Midbrain (tissue), 1 donor: ENCODE measurements around the gene COMMD3.
A peak's percentile ranks its signal among the peaks of the same experiment; 100 is the strongest.

ENCODE experiments used
- DNase-seq: peaks from one replicate; lab custom pipeline; 2025; lab: John Stamatoyannopoulos, UW

COMMD3 gene

DNA sequence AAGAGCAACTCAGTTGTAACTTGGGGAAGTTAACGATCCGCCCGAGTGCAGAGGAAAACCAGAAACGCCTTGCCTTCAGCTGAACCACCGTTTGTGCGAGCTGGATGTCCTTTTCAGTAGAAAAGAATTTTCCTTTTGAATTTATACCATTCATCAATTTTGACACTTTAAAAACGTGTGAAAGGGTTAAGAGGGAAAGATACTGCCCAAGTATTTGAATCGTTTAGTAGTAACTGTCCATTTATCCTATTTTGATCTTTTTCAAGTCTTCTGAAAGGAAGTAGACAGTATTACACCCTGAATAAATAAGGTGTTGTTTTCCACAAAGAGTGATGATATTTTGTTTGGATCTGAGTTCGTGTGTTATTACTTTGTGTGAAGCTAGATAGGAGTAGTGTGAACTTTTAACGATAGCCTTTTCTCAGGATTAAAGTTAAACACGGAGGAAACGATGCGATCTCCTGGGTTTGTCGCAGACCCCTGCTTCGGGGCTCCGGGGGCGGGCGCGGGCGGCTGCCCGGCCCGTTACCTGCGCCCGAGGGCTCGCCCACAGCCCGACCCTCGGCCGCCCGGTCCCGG lies 3.9 kb downstream of the COMMD3 start:
- no peak for DNase-seq

DNA sequence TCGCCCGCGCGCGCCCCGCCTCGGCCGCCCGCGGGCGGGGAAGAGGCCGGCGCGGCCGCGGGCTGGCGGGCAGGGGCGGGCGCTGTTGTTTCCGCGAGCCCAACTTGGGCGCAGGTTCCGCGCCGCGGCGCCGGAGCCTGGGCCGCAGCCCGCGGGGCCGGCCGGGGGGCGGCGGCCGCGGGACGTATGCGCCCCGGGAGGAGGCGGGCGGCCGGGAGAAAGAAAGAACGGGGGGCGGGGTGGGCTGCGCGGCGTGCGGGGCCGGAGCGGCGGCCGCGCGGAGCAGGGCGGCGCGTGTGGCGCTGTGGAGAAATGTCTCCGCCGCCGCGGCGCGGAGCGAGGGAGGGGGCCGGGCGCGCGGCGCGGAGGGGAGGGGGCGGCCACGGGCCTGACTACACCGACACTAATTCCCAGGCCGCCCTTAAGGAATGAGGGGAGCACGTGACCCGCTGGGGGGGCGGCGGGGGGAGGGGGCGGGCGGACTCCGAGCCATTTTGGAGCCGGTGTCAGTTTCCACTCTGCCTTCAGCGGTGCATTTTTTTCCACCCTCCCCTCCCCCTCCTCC lies 4.5 kb downstream of the COMMD3 start, which contains the start of gene BMI1:
Gene BMI1, plus strand, starts transcription at position 509 of the 565 bp plus-strand sequence. CDS start 5,351 bp downstream, outside the sequence.
- peak; percentile 57 for DNase-seq

GRCh38 chr10:22321156-22321923 lies 5.2 kb downstream of the COMMD3 start:
- DNase-seq = peak; percentile 70

GRCh38 chr10:22321924-22322640 lies 5.9 kb downstream of the COMMD3 start:
- peak; percentile 52 for DNase-seq

DNA sequence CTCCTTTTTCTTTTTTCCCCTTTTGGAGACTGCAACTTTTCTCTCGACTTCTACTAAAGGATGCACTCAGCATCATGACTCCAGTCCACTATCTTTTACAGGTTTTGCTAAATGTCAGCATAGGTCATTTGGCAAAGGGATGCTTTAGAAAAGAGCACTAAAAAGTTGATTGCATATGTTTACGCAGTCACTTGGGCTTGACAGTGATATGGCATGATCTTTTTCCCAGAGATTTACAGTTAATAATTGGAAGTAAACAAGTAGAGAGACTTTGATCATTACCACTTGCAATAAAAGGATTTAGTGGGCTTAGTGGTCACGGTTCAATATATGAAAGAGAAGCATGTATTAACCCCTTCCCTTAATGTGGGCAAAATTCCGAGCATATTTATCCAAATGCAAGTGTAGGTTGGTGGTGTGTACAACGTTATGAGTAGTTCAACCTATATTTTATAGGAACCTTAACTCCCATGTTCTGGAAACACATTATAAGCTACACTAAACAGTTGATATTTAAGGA lies 6.5 kb downstream of the COMMD3 start:
- DNase-seq = no peak

GRCh38 chr10:22323538-22324305 lies 7.5 kb downstream of the COMMD3 start:
- no peak for DNase-seq

- no peak for DNase-seq
These were observed 8.2 kb downstream of the COMMD3 start for GRCh38 chr10:22324413-22324812.

DNA sequence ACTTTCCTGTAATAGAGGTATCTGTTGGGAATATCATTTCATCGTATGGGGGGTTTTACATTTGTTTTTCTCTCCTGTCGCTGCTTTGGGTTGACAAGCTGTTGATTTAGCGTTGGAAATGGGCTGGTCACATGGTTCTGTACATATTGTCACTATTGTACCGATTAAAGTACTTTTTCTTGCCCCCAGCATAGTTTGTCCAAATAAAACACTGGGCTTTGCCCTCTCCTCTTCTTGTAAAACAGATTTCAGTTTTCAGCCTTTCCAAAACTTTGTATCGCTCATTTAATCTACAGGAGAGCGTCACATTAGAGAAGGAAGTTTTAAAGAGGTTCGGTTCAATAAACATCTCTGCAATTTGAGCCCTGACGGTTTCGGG lies 8.7 kb downstream of the COMMD3 start:
- no peak for DNase-seq

GRCh38 chr10:22325272-22326144 lies 9.3 kb downstream of the COMMD3 start:
- peak; percentile 38 for DNase-seq

DNA sequence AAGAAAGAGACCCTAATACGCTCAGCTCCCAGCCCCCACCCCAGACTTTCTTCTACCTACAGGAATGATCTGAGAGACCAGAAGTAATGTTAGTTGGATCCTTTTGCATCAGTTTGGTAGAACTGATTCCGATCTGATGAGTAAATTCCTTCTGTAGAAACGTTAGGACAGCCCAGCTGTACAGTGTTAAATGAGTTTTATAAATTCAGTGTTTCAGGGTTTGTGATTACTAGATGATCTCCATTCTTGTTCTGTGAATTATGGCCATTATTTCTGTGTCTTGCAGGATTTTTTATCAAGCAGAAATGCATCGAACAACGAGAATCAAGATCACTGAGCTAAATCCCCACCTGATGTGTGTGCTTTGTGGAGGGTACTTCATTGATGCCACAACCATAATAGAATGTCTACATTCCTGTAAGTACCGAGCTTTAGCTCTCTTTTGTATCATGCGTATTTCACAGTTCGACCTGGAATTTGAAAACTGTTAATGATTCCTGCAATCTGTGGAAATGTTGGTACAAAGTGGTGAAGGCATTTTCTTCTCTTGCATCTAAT lies 10.0 kb downstream of the COMMD3 start:
- no peak for DNase-seq

DNA sequence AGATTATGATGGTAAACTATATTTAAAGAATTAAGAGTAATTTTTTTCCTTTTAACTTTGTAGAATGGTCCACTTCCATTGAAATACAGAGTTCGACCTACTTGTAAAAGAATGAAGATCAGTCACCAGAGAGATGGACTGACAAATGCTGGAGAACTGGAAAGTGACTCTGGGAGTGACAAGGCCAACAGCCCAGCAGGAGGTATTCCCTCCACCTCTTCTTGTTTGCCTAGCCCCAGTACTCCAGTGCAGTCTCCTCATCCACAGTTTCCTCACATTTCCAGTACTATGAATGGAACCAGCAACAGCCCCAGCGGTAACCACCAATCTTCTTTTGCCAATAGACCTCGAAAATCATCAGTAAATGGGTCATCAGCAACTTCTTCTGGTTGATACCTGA lies 13.0 kb downstream of the COMMD3 start:
- no peak for DNase-seq

- DNase-seq = no peak
These were observed 16.0 kb downstream of the COMMD3 start for GRCh38 chr10:22332116-22332692.

DNA sequence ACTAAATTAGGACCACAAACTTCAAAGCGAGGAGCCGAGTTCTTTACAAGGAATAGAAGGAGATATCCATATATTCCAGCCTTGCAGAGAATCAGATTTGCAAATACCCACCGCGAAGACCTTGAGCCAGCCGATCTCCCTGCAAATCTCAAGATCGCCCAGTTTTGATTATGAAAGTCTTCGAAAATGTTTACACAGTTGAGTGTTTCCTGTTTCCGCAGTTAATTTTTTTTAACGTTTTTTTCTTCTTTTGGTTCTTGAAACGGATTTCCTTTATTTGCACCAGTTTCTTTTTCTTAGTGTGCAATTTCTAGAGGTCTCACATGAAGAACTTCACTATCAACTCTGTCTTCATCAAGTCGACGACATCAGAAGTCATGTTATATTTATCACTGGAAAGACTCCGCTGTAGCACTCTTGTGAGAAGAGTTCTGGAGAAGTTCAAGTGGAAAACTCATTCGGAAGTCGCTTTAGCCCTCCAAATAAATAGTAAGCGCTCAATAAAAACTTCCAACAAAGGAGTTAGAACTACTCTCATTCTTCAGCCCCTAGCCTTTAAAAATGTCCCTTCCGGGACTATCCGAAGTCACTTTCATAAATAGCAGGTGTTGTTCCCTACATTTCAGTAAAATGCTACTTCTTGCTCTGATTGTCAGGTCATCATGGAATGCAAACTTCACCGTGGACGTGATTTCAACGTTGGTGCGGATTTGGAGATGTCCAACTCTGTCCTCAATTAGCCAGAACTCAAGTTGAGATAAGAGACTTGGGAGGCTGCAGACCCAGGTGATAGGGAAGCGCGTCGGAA lies 17.2 kb downstream of the COMMD3 start:
- no peak for DNase-seq

- no peak for DNase-seq
These were observed 17.7 kb downstream of the COMMD3 start for GRCh38 chr10:22333975-22334282.

- DNase-seq = no peak
These were observed 18.4 kb downstream of the COMMD3 start for GRCh38 chr10:22334414-22335172.

DNA sequence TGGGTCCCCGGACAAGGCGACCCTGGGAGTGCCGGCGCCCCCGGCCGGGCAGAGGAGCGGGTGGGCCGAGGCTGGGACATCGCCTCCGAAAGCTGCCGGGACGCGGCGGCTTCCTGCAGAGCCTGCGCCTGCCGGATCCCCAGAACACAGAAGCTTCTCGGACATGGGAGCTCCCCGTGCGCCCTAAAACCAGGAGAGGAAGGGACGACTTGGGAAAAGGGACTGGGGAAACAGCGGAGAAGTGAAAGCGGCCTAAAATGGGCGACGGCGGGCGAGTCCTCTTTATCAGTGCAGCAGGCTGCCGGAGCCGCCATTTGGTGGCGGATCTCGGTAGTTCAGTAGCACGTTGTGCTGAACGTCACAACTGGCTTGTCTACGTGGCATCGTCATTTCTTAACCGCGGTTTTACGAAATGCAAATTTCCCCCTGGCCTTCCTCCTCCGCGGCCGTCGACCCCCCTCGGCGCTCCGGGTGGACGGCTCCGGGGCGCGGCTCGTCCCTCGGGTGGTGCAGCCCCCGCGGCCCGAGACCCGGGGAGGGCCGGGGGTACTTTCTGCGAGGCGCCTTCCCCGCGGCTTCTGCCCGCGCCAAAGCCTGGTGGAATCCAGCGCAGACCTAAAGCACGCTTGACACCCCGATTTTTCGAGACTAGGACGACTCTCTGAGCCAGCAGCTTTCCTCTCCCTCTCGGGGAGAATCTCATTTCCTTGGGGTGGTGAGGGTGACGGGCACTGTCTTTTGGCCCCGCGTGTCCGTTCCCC lies 19.2 kb downstream of the COMMD3 start:
- peak; percentile 66 for DNase-seq

GRCh38 chr10:22338185-22338900 lies 22.2 kb downstream of the COMMD3 start:
- no peak for DNase-seq
